Activated CD8-positive, alpha-beta memory T cell treated with anti-CD3 and anti-CD28 coated beads, Interleukin-2, amount 50 U/mL, for 48 hours (primary cell): Measurements from ENCODE around the gene RAET1E.
A peak's percentile ranks its signal among the peaks of the same experiment; 100 is the strongest.
"Not testable (repeated sequence)": the region's sequence is repeated elsewhere in the genome, so short reads cannot be mapped to it uniquely, and the experiment has no call there.

ENCODE experiments used
- DNase-seq: peaks from one replicate; pipeline ENCODE4 v3.0.0-alpha.2; 2020

The RAET1E gene

DNA sequence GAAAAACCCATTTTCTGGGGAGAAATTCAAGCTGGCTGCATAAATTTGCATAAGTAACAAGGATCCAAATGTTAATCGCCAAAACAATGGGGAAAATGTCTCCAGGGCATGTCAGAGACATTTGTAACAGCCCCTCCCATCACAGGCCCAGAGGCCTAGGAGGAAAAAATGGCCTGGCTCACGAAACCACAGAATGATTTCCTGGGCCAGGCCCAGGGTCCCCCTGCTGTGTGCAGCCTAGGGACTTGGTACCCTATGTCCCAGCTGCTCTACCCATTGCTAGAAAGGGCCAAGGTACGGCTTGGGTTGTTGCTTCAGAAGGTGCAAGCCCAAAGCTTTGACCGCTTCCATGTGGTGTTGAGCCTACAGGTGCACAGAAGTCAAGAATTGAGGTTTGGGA is 10.6 kb upstream of the RAET1E start:
- not testable (repeated sequence) for DNase-seq

DNA sequence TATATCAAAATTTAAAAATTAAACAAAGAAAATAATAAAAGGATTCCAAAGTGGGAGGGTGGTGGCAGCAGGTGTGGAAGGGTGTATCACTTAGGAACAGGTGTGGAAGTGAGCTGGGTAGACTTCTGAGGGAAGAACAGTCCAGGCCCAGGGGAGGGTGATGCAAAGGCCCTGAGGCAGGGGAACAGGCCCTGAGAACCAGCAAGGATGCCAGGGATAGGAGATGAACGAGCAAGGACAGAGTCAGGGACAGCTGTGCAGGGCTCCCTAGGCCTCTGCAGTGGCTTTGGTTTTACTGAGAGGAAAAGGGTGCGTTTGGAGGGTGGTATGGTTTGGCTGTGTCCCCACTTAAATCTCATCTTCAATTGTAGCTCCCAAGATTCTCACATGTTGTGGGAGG is 9.4 kb upstream of the RAET1E start:
- DNase-seq: no peak

DNA sequence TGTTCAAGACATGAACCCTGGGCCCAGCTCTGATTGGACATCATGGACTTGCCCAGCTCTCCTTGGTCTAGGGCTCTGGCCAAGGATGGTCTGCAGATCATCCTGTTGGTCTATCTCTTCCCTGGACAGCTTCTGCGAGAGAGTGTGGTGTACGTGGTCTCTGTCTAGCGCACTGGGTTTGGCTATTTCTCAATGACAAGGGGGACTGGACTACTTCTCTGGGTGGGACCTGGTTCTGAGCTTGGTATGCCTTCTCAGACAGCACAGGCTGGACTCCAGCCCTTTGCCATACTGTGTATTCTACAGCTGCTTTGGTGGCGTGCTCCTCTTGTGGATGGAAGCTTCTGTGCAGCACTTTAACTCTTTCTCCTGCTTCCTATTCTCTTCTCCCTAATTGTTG is 8.5 kb upstream of the RAET1E start:
- DNase-seq: no peak

DNA sequence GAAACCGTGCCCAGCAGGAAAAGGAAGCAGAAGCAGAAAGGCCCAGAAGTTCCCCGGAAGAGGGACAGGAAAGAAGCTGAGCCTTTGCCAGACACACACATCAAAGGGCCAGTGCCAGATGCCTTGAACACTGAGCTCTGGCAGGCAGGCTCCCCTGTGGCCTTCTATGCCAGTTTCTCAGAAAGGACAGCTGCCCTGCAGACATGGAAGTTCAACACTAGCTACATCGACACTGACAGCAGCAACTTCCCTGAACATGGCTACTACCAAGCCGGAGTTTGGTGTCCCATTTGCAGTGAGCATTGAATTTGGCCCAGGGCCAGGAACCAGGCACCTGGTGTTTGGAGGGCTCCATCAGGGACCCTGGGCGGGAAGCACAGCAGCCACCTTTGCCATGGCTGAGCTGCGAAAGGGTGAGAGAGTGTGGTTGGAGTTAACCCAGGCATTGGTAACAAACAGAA is 8.0 kb upstream of the RAET1E start:
- DNase-seq: no peak

- no peak for DNase-seq
These were observed 7.5 kb upstream of the RAET1E start for GRCh38 chr6:149905371-149905910.

- no peak for DNase-seq
These were observed 6.9 kb upstream of the RAET1E start for GRCh38 chr6:149904661-149905370.

GRCh38 chr6:149903938-149904611 is 6.2 kb upstream of the RAET1E start:
- no peak for DNase-seq

DNA sequence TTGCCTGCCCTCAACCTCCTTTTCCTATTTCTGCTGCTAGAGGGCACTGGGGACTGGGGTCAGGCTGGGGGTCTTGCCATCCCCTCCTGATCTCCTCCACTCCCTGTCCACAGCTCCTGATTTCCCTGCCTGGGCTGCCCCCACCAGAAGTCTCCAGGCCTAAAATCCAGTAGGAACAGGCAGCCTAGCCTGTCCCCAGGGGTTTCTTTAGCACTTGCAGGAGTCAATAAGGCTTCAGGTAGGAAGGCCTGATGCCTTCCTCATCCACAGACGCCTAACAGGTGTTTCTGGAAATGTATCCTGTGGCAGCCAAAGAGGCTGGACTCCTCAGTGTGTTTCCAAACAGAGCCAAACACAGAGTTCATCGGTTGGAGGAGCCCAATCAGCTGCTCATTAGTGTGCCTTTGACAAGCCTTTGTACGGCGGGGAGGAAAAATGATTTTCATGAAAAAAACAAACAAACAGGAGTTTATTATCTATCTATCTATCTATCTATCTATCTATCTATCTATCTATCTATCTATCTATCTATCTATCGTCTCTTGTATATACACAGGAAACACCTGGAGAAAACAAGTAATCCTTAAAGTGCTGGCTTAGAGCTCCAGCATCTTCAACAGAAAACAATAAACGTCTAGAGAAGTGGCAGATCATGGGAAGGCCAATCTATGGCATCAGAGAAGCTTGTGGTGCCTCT is 3.7 kb upstream of the RAET1E start:
- DNase-seq: no peak

DNA sequence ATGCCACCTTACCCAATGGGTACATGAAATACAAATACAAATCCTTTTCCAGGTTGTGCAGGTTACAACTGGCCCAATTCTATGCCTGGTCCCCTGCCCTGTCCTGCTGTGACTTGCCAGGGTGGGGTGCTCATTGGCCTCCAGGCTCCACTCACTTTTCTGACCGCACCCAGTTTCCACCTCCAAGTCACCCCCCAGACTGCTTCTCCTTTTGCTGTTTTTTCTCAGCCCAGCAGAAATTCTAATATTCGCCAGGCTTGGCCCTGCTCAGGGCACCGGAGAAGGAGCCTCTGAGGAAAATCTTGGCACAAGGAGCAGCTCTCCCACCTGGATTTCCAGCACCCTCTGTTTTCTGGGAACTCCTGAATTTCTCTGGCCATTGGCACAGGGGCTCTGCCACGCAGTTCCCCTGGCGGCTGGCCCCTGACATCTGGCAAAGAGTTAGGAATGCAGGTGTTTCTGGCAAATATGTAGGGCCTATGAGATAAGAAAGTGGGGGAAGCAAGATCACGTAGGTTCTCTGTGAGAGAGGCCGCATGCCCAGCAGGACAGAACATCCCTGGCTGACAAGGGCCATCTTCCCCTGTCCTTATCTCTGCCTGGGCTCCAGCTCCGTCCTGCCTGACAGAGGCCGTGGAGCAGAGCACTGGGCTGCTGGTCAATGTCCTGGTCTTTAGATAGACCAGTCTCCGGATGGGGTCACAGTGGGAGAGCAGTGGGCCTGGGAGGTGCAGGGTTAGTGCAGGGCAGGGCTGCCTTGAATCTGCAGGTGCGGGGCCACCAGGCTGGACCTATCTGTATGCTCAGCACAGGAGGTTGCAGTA is 2.9 kb upstream of the RAET1E start:
- peak; percentile 36 for DNase-seq

DNA sequence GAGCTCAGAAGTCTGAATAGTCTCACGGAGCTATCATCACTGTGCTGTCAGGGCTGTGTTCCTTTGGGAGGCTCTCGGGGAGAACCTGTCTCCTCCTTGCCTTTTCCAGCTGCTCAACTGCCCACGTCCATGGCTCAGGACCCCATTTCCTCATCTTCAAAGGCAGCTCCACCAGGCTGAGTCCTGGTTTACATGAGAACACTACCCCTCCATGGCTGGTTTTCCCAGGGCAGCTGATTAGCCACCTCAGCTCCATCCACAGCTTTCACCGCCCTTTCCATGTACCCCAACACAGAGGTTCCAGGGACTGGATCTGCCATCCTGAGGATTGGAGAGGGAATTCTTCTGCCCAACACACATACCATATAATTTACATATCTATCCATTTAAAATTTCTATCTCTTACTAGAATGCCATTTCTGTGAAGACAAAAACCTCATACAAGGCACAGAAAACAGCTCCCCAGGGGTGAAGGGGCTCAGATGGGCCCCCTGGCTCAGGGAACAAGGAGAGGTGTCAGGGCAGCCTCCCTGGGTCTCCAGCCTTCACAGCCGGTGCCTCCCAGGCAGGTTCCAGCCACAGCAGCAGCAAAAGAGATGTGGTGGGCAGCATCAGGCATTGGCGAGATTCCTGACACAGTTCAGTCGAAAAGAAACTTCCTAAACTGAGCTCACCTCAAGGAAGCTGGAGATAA is 2.2 kb upstream of the RAET1E start:
- no peak for DNase-seq

DNA sequence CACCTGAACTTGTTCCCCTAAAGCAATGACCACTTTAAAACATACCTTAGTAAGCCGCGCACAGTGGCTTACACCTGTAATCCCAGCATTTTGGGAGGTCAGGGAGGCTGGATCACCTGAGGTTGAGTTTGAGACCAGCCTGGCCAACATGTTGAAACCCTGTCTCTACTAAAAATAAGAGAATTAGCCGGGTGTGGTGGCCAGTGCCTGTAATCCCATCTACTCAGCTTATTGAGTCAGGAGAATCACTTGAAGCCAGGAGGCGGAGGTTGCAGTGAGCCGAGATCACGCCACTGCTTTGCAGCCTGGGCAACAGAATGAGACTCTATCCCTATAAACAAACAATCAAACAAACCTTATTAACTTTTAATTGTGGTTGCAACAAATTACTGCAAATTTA is 1.6 kb upstream of the RAET1E start:
- no peak for DNase-seq

DNA sequence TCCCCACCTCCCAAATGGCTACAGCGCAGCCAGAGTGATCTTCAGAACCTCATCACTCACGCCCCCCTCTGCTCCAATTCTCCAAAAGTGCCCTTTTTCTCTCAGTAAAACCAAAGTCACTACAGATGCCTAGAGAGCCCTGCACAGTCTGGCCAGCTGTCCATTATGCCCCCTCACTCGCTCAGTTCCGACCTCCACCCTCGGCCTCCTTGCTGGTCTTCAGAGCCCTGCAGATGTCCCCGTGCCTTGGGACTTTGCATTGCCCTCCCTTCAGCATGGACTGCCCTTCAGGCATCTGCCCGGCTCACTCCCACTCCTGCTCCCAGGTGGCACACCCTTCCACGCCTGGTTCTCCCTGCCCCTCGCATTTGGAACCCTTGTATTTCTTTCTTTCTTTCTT is 1.1 kb upstream of the RAET1E start:
- DNase-seq: no peak

DNA sequence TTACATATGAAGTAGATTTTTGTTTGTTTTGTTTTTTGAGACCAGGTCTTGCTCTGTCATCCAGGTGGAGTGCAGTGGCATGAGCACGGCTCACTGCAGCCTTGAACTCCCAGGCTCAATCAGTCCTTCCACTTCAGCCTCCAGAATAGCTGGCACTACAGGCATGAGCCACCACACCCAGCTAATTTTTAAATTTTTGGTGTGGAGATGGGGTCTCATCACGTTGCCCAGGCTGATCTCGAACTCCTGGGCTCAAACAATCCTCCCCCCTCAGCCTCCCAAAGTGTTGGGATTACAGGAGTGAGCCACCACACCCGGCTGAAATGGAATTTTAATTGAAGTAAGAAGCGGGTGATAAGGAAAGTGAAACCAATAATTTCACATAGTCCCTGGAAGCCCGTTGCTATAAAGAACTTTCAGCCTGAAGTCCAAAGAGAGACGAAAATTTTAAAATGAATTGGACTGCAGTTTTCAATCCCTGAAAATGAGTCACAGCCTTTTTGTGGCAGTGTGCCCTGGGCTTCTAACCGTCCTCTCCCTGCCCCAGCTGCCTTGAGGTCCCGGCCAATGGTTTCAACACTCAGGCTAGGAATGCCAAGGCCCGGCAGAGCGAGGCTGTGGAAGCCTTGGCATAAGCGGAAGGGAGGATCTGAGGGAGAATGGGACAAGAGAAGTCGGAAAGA is 757 bp downstream of the RAET1E start:
- DNase-seq: no peak

DNA sequence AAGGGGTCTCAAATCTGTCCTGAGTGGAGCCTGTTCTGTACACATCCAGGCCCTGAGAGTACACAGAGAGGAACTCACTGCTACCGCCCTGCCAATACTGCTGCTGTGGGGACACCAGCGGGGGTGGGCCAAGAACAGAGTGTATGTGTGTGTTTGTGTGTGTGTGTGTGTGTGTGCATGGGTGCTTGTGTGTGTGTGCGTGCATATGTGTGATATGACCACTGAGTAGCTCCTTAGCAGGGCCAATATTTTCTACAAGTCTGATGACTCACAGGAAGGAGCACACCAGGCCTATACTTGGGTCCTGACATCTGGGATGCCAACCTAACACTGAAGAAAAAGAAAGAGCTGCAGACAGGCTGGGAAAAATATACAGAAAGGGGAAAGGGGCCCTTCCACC is 1.4 kb downstream of the RAET1E start:
- DNase-seq: no peak

GRCh38 chr6:149895833-149896271 is 2.1 kb downstream of the RAET1E start:
- DNase-seq: peak; percentile 50

DNA sequence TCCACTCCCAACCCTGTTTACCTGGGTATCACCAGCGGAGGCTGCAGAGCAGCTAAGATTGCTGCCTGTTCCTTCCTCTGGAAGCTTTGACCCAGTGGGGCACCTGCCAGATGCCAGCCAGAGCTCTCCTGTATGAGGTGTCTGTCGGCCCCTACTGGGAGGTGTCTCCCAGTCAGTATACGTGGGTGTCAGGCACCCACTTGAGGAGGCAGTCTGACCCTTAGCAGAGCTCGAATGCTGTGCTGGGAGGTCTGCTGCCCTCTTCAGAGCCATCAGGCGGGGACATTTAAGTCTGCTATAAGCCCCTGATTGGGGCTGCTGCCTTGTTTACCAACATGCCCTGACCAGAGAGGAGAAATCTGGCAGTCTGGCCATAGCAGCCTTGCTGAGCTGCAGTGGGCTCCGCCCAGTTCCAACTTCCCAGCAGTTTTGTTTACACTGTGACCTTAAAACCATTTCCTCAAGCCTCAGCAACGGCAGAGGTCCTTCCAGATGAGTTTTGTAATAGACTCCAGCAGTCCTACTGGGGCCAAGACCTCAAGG is 2.8 kb downstream of the RAET1E start:
- no peak for DNase-seq

DNA sequence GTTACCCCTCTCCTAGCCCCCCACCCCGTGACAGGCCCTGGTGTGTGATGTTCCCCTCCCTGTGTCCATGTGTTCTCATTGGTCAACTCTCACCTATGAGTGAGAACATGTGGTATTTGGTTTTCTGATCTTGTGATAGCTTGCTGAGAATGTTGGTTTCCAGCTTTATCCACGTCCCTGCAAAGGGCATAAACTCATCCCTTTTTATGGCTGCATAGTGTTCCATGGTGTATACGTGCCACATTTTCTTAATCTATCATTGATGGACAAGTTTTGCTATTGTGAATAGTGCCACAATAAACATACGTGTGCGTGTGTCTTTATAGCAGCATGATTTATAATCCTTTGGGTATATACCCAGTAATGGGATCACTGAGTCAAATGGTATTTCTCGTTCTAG is 6.0 kb downstream of the RAET1E start:
- DNase-seq: not testable (repeated sequence)

DNA sequence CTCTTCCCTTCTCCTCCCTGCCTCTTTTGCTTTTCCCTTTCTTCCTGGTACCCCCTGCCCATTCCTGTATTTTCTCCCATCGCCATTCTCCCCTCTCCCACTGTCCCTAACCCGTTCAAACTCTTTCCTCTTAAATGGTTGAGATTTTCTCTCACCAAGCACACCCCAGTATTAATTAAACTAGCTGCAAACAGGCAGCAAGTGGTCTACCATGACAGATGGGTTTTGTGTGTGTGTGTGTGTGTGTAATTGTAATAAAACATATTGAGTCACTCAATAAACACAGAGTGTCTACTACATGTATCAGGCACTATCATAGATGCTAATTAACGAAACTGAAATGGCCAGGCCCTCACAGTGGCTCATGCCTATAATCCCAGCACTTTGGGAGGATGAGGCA is 6.7 kb downstream of the RAET1E start:
- no peak for DNase-seq

DNA sequence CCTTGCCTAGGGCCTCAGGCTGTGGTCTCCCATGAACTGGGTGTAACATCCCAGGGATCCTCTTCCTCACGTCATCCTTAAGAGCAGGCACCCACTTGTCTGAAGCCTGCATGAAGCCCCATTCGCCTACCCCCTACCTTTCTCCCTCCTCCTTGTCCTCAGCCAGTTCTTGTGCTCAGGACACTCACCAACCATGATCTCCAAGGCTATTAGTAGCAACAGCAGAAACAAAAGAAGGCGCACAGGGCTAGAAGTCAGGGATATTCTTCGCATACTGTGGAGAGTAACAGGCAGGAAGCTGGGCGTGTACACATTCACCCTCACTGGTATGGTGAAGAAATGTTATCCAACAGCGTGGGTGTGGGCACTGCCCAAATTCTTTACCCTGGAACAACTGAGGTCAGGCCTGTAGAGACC is 7.3 kb downstream of the RAET1E start:
- no peak for DNase-seq

- no peak for DNase-seq
These were observed 8.6 kb downstream of the RAET1E start for GRCh38 chr6:149889326-149889725.

DNA sequence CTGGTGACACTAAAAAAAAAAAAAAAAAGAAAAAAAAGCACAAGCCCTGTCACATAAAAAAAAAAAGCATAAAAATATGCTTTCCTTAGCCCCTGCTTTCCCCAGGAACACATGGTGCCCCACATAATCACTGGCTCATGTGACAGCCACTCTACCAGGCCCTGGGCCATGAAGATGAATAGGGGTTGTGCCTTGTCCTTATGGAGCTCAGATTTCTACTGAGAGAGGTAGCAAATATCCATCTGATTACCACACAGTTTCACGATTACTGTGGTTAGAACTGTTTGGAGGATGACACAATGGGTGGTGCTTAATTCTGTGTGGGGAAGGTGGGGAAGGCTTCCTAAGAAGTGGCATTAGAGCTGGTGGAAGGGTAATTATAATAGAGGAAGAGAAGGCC is 9.3 kb downstream of the RAET1E start:
- DNase-seq: no peak
